Vagina (tissue), 2 donors: ENCODE measurements around the gene PAX2.

ENCODE experiments used
- POLR2A ChIP-seq, 2 donors: fragments of 450-650 bp; IDR thresholded peaks; one replicate each; pipeline ENCODE4 v1.6.1; 2017; ENCODE audit warnings: antibody characterized with exemption in 2 of 2, mild to moderate bottlenecking in 2 of 2, moderate library complexity in 2 of 2
- POLR2AphosphoS5 ChIP-seq, 2 donors: sonication (generic); formaldehyde crosslinking; IDR thresholded peaks; one replicate each; pipeline ENCODE4 v1.9.0; 2017; ENCODE audit warnings: antibody characterized with exemption in 2 of 2, mild to moderate bottlenecking in 2 of 2, low read depth in 1 of 2; ENCODE audit not compliant: insufficient read depth in 1 of 2
- TF ChIP-seq, protein P1 (sequence below), 3 experiments: fragments of 450-650 bp in 2 of 3; fragments of 200-600 bp in 1 of 3; sonication (generic) in 1 of 3; IDR thresholded peaks; one replicate each; pipeline ENCODE4 v1.5.1; 2017 to 2019; ENCODE audit warnings: antibody characterized with exemption in 3 of 3, mild to moderate bottlenecking in 2 of 3, moderate library complexity in 2 of 3

- TF ChIP-seq, protein P1, sequence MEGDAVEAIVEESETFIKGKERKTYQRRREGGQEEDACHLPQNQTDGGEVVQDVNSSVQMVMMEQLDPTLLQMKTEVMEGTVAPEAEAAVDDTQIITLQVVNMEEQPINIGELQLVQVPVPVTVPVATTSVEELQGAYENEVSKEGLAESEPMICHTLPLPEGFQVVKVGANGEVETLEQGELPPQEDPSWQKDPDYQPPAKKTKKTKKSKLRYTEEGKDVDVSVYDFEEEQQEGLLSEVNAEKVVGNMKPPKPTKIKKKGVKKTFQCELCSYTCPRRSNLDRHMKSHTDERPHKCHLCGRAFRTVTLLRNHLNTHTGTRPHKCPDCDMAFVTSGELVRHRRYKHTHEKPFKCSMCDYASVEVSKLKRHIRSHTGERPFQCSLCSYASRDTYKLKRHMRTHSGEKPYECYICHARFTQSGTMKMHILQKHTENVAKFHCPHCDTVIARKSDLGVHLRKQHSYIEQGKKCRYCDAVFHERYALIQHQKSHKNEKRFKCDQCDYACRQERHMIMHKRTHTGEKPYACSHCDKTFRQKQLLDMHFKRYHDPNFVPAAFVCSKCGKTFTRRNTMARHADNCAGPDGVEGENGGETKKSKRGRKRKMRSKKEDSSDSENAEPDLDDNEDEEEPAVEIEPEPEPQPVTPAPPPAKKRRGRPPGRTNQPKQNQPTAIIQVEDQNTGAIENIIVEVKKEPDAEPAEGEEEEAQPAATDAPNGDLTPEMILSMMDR (IDR thresholded peaks at IDR 0.05): no peak
- TF ChIP-seq POLR2A (IDR thresholded peaks at IDR 0.05): no peak
- no peak for TF ChIP-seq POLR2AphosphoS5 (IDR thresholded peaks at IDR 0.05; ENCODE audit: insufficient read depth in 1 of 2, low read depth in 1 of 2)
Measured at GRCh38 chr10:100829097-100829870, 83.9 kb downstream of the PAX2 start.
